Glomerular visceral epithelial cell (primary cell): ENCODE results near the gene OR4D9.

Experiments
- DNase-seq: peaks from one replicate; pipeline ENCODE4 v3.0.0-alpha.2; 2016; ENCODE audit errors: extremely low spot score

Gene OR4D9

GRCh38 chr11:59550842-59551658 lies 39.7 kb downstream of the OR4D9 start:
- peak; percentile 90 for DNase-seq

GRCh38 chr11:59551659-59552521 lies 40.6 kb downstream of the OR4D9 start:
- peak; percentile 79 for DNase-seq

- DNase-seq = no peak
Measured at GRCh38 chr11:59552844-59553243, 41.5 kb downstream of the OR4D9 start.

- DNase-seq = no peak
Measured at GRCh38 chr11:59553323-59553722, 42.0 kb downstream of the OR4D9 start.

- DNase-seq = no peak
Measured at GRCh38 chr11:59555601-59556114, 44.3 kb downstream of the OR4D9 start.

GRCh38 chr11:59556115-59556916 lies 45.0 kb downstream of the OR4D9 start:
- peak; percentile 83 for DNase-seq

GRCh38 chr11:59556917-59557348 lies 45.6 kb downstream of the OR4D9 start:
- DNase-seq = peak; percentile 46

GRCh38 chr11:59558270-59558643 lies 46.9 kb downstream of the OR4D9 start:
- DNase-seq = no peak

GRCh38 chr11:59559886-59560285 lies 48.5 kb downstream of the OR4D9 start:
- DNase-seq = no peak

- peak; percentile 82 for DNase-seq
Measured at GRCh38 chr11:59560290-59560701, 49.0 kb downstream of the OR4D9 start.

GRCh38 chr11:59560702-59561473 lies 49.5 kb downstream of the OR4D9 start:
- DNase-seq = peak; percentile 84

- no peak for DNase-seq
Measured at GRCh38 chr11:59562292-59562691, 51.0 kb downstream of the OR4D9 start.
